GM12873 (cell line): Measurements from ENCODE around the gene KCNK1.

ENCODE experiments used
- CTCF ChIP-seq: IDR thresholded peaks from 2 replicates; pipeline ENCODE4 v1.5.1; 2012; ENCODE audit warnings: low read depth, mild to moderate bottlenecking, moderate library complexity, low read length, control low read depth; ENCODE audit not compliant: insufficient read depth; ENCODE audit errors: missing control alignments

KCNK1 gene

DNA sequence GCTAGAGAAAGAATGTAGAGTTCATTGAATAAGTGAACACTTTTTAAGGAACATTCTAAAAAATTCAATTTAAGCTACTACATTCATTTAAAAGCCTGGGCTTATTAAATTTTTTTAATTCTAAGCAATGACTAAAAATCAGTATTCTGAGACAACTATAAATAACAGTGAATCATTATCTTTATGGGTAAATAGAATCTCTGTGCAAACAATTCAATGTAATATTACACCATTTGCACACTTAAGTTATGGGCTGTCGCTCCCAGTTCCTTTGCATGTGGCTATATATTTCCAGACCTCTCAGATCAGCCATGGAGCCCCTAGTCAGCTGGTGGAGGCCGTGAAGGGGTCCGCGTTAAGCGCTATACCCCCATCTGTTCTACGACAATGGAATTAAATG is 65.1 kb downstream of the KCNK1 start:
- TF ChIP-seq CTCF, result no peak

DNA sequence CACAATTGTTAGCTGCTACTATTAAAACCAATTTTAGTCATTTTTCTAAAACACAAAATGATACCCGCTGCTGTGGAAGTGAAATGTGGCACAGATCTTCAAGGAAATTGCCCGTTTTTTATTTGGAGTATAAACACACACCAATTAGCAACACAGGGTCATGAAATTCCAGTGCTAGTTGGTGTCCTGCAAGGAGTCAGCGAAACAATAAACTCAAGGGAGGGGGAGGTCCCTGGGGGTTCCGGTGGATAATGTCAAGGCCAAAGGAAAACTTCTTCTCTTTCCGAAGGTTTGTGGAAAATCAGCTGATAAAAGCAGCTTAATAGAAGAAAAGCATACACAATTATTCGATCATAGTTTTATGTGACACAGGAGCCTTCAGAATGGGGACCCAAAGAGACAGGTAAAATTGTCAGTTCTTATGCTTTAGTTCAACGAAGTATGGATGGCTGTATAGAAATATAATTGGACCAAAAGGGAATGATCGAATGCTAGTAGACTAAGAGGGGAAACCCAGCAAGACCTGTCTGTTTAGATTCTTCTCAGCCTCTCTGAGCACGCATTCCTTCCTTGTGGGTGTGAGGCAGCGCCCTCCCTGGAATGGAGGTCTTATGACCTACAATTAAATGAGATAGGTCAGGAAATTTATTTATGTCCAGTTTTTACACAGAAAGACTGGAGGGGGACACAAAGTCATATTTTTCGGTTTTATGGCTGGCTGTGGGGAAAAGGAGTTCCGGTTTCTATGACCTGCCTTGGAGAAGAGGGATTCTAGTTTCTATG is 65.9 kb downstream of the KCNK1 start:
- TF ChIP-seq CTCF, result no peak

GRCh38 chr1:233681285-233681684 is 67.4 kb downstream of the KCNK1 start:
- no peak for TF ChIP-seq CTCF

DNA sequence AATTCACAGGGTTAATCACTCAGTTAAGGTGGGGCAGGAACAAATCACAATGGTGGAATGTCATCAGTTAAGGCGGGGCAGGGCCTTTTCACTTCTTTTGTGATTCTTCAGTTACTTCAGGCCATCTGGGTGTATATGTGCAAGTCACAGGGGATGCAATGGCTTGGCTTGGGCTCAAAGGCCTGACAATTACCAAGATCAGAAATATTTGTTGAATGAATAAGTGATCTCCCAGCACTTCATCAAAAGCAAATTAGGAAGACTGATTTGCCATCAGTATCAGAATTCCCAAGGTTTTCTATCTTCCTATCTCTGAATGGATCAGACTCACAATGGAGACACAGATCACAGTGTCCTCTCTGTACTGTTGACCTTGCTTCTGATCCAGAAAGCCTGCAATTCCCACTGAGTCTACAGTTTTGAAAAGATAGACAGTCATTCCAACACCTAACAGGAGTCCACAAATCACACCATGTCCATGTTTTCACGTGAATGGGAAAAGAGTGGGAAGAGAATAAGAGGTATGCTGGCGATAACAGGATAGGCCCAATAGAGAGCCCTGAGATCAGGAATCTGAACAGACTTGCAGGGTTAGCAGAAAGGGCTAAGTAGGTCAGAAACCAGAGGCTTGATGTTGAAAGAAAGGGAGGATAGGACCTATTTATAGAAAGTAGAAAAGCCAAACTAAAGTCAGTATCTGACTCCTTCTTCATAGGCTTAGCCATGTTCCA is 75.3 kb downstream of the KCNK1 start:
- TF ChIP-seq CTCF, result no peak

- TF ChIP-seq CTCF, result no peak
These were observed 75.9 kb downstream of the KCNK1 start for GRCh38 chr1:233689748-233690254.

DNA sequence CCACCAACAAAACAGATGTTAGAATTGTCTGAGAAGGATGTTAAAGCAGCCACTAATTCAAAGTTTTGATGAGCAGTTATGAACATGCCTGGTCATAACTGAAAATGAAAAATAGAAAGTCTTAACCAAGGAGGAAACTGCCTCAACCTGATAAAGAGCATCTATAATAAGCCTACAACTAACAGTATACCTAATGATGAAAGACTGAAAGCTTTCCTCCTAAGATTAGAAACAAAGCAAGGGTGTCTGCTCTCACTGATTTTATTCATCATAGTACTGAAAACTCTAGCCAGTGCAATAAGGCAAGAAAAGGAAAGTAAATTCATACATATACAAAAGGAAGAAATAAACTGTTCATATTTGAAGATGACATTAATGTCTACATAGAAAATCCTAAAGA is 82.0 kb downstream of the KCNK1 start:
- no peak for TF ChIP-seq CTCF

- no peak for TF ChIP-seq CTCF
These were observed 86.4 kb downstream of the KCNK1 start for GRCh38 chr1:233700338-233700737.
